Measurements from ENCODE around the gene OLFM3.

GRCh38 chr1:101835988-101836387 lies 160.7 kb downstream of the OLFM3 start:
- TF ChIP-seq EP300 (IDR thresholded peaks at IDR 0.05; ENCODE audit: borderline replicate concordance) (no peak), ZBTB7A (IDR thresholded peaks at IDR 0.05; ENCODE audit: low read depth) (no peak), REST (IDR thresholded peaks at IDR 0.05; ENCODE audit: low read depth) (no peak), RAD21 (IDR thresholded peaks at IDR 0.05; ENCODE audit: low read depth) (no peak), YY1 (IDR thresholded peaks at IDR 0.05; ENCODE audit: low read depth) (no peak), MAX (IDR thresholded peaks at IDR 0.05) (no peak), CEBPB (IDR thresholded peaks at IDR 0.05) (no peak), CREB1 (IDR thresholded peaks at IDR 0.05; ENCODE audit: low read depth) (no peak), USF1 (IDR thresholded peaks at IDR 0.05) (no peak), TAF1 (IDR thresholded peaks at IDR 0.05; ENCODE audit: low read depth) (no peak), TCF12 (IDR thresholded peaks at IDR 0.05; ENCODE audit: low read depth) (no peak), TEAD4 (IDR thresholded peaks at IDR 0.05) (no peak)

Measured in Ishikawa (cell line).